Activated CD4-positive, alpha-beta memory T cell treated with anti-CD3 and anti-CD28 coated beads for 36 hours (primary cell): ENCODE results near the gene TCAF1. TPM values are rescaled to one million over a fixed set of nuclear protein-coding genes. Genes with fewer than 3 reads are reported as not detected.
A peak's percentile ranks its signal among the peaks of the same experiment; 100 is the strongest.

ENCODE experiments used
- CTCF ChIA-PET: fragments of 350-600 bp; sonication (Branson Sonifier 250); formaldehyde crosslinking; loops from one replicate; lab custom pipeline; 2021; ENCODE audit warnings: antibody characterized with exemption, inconsistent platforms; lab: Charles Lee
- POLR2A ChIA-PET: fragments of 350-600 bp; sonication (Branson Sonifier 250); formaldehyde crosslinking; loops from one replicate; lab custom pipeline; 2021; ENCODE audit warnings: antibody characterized with exemption; lab: Charles Lee
- DNase-seq: peaks from one replicate; pipeline ENCODE4 v3.0.0-alpha.2; 2020
- H3K27ac Mint-ChIP-seq: one replicate; pipeline ENCODE4 v1.8.0; 2021; ENCODE audit warnings: mixed read lengths
- H3K27me3 Mint-ChIP-seq: one replicate; pipeline ENCODE4 v1.8.0; 2021; ENCODE audit warnings: mixed read lengths
- H3K36me3 Mint-ChIP-seq: one replicate; pipeline ENCODE4 v1.8.0; 2021; ENCODE audit warnings: mixed read lengths
- H3K4me1 Mint-ChIP-seq: one replicate; pipeline ENCODE4 v1.8.0; 2021; ENCODE audit warnings: low read depth, mixed read lengths
- H3K4me3 Mint-ChIP-seq: one replicate; pipeline ENCODE4 v1.8.0; 2021; ENCODE audit warnings: mild to moderate bottlenecking, mixed read lengths
- H3K9me3 Mint-ChIP-seq: one replicate; pipeline ENCODE4 v1.8.0; 2021; ENCODE audit warnings: mixed read lengths
- intact Hi-C: fragments of 100-400 bp; cut with micrococcal nuclease; formaldehyde crosslinking; loops from one replicate; pipeline ENCODE4 v1.15.1; 2023
- total RNA-seq, 2 experiments: library from RNA; stranded (reverse); gene quantifications; one replicate each; pipeline ENCODE4 v1.2.3, GENCODE V29; 2021

The TCAF1 gene
- total RNA-seq, 2 experiments from 2014 or later = 25.8 to 26.1 TPM

DNA sequence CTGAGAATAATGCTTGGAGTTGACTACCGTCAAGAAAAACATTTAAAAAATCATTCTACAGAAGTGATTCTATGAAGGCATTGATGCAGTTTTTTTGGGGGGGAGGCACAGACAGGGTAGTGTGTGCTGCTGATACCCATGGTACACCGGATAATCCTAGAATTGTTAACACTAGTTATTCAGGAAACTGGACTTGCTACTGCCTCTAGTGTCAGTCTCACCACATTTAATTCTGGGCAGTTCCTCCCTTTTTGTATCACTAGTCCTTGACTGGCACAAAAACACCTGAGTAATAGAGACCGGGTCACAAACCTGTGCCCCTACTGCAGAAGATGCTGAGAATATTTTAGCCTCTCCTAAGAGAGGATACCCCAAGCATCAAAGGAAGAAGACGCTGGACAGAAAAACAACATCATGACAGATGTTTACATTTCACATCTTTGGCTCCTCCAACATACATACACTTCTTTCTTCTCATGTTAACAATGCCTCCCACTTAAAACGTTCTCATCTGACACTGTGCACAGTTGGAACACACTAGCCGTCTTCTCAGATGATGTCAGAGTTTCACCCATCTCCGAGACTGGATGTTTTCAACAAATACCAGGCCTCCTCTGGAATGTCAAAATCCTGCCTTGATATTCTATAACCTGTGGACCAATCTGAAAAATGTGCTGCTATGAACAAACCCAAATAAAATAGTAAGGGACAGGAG lies 13.1 kb upstream of the TCAF1 start:
- CTCF ChIA-PET = interaction anchor here (0.6 kb wide), 1 partner anchor 1404 kb away, joined by 3 read pairs; no protein-coding TSS in a partner anchor
- no peaks in the 10 kb centered on the region for H3K36me3 Mint-ChIP-seq

DNA sequence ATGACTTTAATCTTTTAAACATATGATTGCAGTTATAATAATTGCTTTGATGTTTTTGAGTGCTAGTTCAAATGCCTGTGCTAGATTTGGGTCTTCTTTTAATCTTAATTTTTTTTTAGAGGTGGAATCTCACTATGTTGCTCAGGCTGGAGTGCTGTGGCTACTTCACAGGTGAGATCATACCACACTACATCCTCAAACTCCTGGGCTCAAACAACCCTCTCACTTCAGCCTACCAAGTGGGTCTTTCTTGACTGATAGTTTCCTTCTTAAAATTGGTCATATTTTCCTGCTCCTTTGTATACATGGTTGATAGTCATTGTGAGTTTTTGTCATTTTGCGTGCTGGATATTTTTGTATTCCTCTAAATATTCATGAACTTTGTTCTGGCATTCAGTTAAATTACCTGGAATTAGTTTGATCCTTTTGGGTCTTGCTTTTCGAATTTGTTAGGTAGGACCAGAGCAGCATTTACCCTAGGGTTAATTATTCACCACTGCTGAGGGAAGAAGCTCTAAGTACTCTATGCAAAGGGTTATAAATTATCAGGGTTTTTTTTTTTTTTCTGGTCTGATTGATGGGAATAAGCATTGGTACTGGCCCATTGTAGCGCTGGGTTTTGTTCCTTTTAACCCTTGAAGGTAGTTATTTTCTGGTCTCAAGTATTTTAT lies 12.1 kb upstream of the TCAF1 start:
- no peak overlapping the region for H3K27ac Mint-ChIP-seq
- CTCF ChIA-PET = no interaction called here
- peaks cover 7% of the 10 kb centered on the region for H3K27me3 Mint-ChIP-seq
- no peak overlapping the region for H3K4me3 Mint-ChIP-seq
- intact Hi-C loops = loop anchor here (1.0 kb wide), 1 partner anchor 200 kb away; no protein-coding TSS in a partner anchor
- DNase-seq = no peak
- POLR2A ChIA-PET = no interaction called here
- no peaks in the 10 kb centered on the region for H3K4me1 Mint-ChIP-seq
- H3K36me3 Mint-ChIP-seq = no peaks in the 10 kb centered on the region
- H3K9me3 Mint-ChIP-seq = no peaks in the 10 kb centered on the region

More for the DNA sequence above, 13.1 kb upstream of the TCAF1 start:
- H3K4me3 Mint-ChIP-seq = no peak overlapping the region
- no peak for DNase-seq
- no peaks in the 10 kb centered on the region for H3K9me3 Mint-ChIP-seq
- H3K27ac Mint-ChIP-seq = no peak overlapping the region
- no peaks in the 10 kb centered on the region for H3K4me1 Mint-ChIP-seq
- POLR2A ChIA-PET = no interaction called here
- intact Hi-C loops = no loop called here
- H3K27me3 Mint-ChIP-seq = peaks cover 11% of the 10 kb centered on the region

DNA sequence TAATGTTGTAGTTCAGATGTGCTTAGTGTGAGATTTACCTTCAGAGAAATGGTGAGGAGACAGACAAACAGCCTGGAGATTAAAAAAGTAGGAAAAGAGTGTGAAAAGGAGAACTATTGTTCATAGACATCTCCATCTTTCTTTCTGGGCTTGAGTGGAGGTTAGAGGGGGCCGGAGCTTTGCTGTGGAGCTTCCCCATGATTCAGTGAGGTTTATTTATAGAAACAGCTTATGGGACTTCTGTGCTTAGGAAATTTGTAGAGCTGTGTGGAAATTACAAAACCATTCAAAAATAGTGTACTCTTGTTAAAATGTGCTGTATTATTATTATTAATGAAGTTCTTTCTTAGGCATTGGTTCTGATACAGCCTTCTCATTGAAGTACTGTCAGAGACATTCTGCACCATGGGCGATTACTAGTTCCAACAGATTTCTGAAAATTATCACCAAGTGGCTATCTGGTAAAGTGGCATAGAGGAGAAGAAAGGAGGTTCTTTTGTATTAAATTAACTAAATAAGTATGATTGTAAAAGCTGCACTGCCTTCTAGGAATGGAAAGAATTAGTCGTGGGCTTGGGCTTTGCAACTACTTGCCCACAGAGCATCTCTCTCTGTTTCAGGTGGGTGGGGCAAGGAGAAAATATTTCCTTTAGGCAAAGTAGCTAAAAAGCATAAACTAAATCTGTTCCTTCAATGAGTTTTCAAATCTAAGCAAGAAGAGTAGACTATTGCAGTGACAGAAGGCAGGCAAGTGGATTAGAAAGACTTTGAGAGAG lies 8.7 kb upstream of the TCAF1 start:
- ChIA-PET CTCF (interaction anchor here (2.1 kb wide), 1 partner anchor 9 kb away, joined by 14 read pairs; the partner anchor contains the start of gene TCAF1), POLR2A (interaction anchor here (0.6 kb wide), 1 partner anchor 492 kb away, joined by 4 read pairs; no protein-coding TSS in a partner anchor)
- H3K36me3 Mint-ChIP-seq = no peaks in the 10 kb centered on the region
- H3K9me3 Mint-ChIP-seq = no peaks in the 10 kb centered on the region
- no peaks in the 10 kb centered on the region for H3K4me1 Mint-ChIP-seq
- intact Hi-C loops = no loop called here
- H3K27ac Mint-ChIP-seq = no peak overlapping the region
- DNase-seq = no peak
- no peak overlapping the region for H3K4me3 Mint-ChIP-seq
- peaks cover 3% of the 10 kb centered on the region for H3K27me3 Mint-ChIP-seq

DNA sequence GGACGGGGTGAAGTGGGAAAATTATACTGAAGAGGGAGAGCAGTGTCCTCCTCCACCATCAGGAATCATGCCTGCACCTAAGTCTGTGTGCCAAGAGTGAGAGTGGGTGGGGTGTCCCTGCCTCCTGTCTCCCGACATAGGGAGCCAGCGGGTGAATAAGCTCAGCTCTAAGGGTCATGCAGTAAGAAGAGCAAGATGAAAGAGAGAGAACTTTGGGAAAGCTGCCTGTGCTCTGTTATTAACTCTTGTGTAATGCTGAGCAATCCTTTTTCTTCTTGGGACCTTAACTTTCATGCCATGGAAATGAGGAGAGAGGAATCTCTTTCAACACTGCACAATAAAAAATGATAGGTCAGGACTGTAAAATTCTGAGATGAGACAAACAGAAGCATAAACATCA lies 7.9 kb upstream of the TCAF1 start:
- CTCF ChIA-PET = no interaction called here
- Mint-ChIP-seq H3K27me3 (peaks cover 3% of the 10 kb centered on the region), H3K36me3 (no peaks in the 10 kb centered on the region), H3K27ac (no peak overlapping the region), H3K4me1 (no peaks in the 10 kb centered on the region), H3K4me3 (no peak overlapping the region), H3K9me3 (no peaks in the 10 kb centered on the region)
- POLR2A ChIA-PET = no interaction called here
- no peak for DNase-seq
- intact Hi-C loops = no loop called here

DNA sequence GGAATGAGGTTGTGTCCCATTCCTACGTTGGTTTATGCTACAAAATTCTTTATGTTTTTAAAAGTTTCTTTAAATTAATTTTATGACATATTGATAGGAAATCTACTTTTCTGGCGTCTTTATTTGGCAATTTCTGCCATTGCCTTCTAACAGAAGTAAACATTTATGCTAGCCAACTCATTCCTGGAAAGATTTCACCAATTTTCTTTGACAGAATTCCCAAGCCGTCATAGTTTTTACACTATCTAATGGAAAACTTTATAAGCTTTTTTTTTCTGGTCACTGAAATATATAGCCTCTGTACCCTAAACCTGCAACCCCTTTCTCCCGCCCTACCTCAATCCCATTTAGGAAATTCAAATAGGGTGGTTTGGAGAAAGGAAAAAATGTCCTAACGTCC lies 6.1 kb upstream of the TCAF1 start:
- H3K4me3 Mint-ChIP-seq = no peak overlapping the region
- H3K9me3 Mint-ChIP-seq = no peaks in the 10 kb centered on the region
- intact Hi-C loops = no loop called here
- ChIA-PET CTCF (no interaction called here), POLR2A (no interaction called here)
- no peak overlapping the region for H3K27ac Mint-ChIP-seq
- DNase-seq = no peak
- no peaks in the 10 kb centered on the region for H3K4me1 Mint-ChIP-seq
- H3K36me3 Mint-ChIP-seq = no peaks in the 10 kb centered on the region
- peaks cover 3% of the 10 kb centered on the region for H3K27me3 Mint-ChIP-seq

DNA sequence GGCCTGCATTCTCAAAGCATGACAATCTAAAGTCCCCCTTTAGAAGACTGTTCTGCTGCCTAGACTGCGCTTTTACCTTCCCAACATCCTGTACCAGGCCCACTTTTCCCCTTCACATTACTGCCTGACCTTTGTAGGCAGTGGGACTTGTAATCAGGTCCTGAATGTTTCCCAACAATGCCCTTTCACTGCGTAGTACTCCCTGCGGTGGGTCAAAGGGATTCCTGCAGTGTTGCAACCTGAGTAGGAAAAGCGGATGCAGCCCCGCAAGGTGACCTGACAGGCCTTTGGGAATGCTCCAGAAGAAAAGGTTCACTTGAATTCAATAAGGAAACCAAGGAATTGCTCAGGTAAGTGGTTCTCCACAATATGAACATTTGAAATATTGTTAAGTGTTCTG lies 4.9 kb upstream of the TCAF1 start:
- intact Hi-C loops = no loop called here
- CTCF ChIA-PET = no interaction called here
- Mint-ChIP-seq H3K27me3 (peaks cover 3% of the 10 kb centered on the region), H3K27ac (no peak overlapping the region), H3K36me3 (no peaks in the 10 kb centered on the region), H3K9me3 (no peaks in the 10 kb centered on the region), H3K4me3 (no peak overlapping the region), H3K4me1 (peaks cover 4% of the 10 kb centered on the region)
- DNase-seq = no peak
- POLR2A ChIA-PET = no interaction called here

DNA sequence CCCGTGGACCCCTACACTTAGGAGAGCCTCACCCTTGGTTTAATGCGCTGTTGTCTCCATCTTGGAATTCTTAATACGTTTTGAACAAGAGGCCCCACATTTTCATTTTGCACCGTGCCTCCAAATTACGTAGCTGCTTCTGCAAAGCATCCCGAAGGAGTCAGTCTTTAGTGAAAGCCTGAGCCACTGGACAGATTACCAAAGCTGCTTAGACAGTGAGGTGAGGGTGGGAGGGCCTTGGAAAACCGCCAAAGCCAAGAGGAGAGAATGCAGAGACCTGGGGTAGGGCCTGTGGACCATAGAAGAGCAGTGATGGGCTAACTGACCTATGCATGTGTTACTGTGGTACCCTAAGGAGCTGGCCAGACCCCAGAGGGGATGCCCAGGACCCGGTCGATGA lies 4.2 kb upstream of the TCAF1 start:
- DNase-seq = no peak
- intact Hi-C loops = no loop called here
- POLR2A ChIA-PET = no interaction called here
- H3K27me3 Mint-ChIP-seq = peaks cover 3% of the 10 kb centered on the region
- H3K27ac Mint-ChIP-seq = no peak overlapping the region
- CTCF ChIA-PET = no interaction called here
- no peaks in the 10 kb centered on the region for H3K9me3 Mint-ChIP-seq
- H3K4me3 Mint-ChIP-seq = no peak overlapping the region
- no peaks in the 10 kb centered on the region for H3K36me3 Mint-ChIP-seq
- H3K4me1 Mint-ChIP-seq = peaks cover 7% of the 10 kb centered on the region

DNA sequence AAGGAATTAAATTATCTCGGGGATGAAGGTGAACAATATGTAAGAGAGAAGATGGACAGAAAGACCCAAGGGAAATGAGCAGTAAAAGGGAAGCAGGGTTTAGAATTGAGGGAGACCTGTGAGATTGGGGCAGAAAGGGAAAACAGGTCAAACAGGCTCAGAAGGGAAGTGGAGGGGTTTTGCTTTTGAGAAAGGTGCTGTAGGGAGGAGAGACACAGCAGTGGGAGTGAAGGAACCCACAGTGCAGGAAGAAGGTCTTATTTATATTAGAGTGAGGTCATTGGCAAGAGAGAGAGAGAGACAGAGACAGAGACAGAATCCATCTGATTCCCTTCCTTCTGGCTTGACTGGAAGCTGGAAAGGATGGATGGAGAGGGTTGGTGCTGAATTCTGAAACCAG lies 3.5 kb upstream of the TCAF1 start:
- intact Hi-C loops = no loop called here
- DNase-seq = no peak
- ChIA-PET CTCF (no interaction called here), POLR2A (no interaction called here)
- Mint-ChIP-seq H3K9me3 (no peaks in the 10 kb centered on the region), H3K27ac (no peak overlapping the region), H3K27me3 (peaks cover 3% of the 10 kb centered on the region), H3K36me3 (no peaks in the 10 kb centered on the region), H3K4me3 (no peak overlapping the region), H3K4me1 (peaks cover 13% of the 10 kb centered on the region)

DNA sequence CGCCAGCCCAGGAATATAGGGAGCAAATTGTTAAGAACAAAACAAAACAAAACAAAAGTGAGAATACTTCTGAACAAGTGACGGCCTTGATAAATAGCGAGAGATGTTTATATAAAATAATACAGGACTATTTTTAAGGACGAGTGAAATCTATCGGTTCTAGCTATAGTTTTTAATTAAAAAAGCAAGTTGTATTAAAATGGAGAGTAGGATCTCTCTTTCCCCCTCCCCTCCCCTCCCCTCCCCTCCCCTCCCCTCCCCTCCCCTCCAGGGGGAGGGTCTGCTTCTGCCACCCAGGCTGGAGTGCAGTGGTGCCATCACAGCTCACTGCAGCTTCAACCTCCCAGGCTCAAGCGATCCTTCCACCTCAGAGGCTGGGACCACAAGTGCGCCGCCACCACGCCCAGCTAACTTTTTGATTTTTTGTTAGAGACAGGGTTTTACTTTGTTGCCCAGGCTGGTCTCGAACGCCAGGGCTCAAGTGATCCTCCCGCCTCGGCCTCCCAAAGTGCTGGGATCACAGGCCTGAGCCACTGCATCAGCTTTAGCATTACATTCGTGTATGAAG lies 440 bp upstream of the TCAF1 start:
- peaks cover 25% of the 10 kb centered on the region for H3K4me1 Mint-ChIP-seq
- H3K4me3 Mint-ChIP-seq = peak overlapping the region; percentile 86
- H3K27me3 Mint-ChIP-seq = no peaks in the 10 kb centered on the region
- peak overlapping the region; percentile 80 for H3K27ac Mint-ChIP-seq
- DNase-seq = peak; percentile 16
- H3K36me3 Mint-ChIP-seq = no peaks in the 10 kb centered on the region
- POLR2A ChIA-PET = interaction anchor here (1.3 kb wide), 1 partner anchor 19 kb away, joined by 4 read pairs; no protein-coding TSS in a partner anchor
- intact Hi-C loops = loop anchor here (1.0 to 5.0 kb wide), 2 partner anchors 27 to 165 kb away; no protein-coding TSS in a partner anchor
- H3K9me3 Mint-ChIP-seq = no peaks in the 10 kb centered on the region
- CTCF ChIA-PET = interaction anchor here (0.7 to 2.8 kb wide), 6 partner anchors 9 to 1048 kb away, joined by 3 to 30 read pairs (median 11); no protein-coding TSS in a partner anchor

DNA sequence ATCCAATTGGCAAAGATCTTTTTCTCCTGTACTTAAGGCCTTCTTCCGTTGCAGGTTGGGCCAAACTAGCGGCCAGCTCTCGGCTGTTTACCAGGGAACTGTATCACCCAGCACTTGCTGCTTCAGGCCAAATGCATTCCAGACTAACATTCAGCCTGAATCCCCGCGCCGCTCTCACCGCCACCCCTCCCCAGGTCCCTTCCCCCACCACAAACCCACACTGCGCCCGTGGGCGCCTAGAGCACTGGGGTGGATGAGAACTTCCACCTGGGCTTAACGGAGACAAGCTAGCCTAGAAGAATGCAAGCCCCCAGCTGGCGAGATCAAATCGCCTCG lies 676 bp downstream of the TCAF1 start:
- Mint-ChIP-seq H3K27ac (peak overlapping the region; percentile 80), H3K36me3 (no peaks in the 10 kb centered on the region), H3K9me3 (no peaks in the 10 kb centered on the region), H3K4me3 (peak overlapping the region; percentile 86), H3K4me1 (peaks cover 25% of the 10 kb centered on the region), H3K27me3 (no peaks in the 10 kb centered on the region)
- ChIA-PET CTCF (interaction anchor here (0.6 to 2.8 kb wide), 9 partner anchors 10 to 622 kb away, joined by 3 to 30 read pairs (median 3); no protein-coding TSS in a partner anchor), POLR2A (interaction anchor here (0.6 to 1.4 kb wide), 4 partner anchors 9 to 227 kb away, joined by 3 to 5 read pairs (median 4); no protein-coding TSS in a partner anchor)
- no peak for DNase-seq
- intact Hi-C loops = loop anchor here (1.0 to 5.0 kb wide), 2 partner anchors 164 to 226 kb away; no protein-coding TSS in a partner anchor

DNA sequence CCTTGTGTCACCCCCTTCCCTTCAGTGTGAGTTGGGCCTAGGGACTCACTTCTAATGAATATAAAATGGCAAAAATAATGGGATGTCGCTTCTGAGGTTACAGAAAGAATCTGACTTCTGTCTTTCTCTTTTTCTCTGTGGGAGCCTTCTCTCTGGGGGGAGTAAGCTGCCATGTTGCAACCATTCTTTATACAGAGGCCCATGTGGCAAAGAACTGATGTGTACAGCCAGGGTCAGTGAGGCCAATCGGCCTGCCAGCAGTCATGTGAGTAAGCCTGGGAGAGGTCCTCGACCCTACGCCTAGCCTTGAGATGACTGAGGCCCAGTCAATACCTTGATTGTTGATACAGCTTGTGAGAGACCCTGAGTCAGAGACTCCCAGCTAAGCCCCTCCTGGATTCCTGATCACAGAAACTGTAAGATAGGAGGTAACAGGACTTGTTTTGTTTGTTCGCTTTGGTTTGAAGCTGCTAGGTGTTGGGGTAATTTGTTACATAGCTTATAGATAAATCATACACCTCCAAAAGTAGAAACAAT lies 1.7 kb downstream of the TCAF1 start:
- Mint-ChIP-seq H3K4me3 (peak overlapping the region; percentile 86), H3K27me3 (no peaks in the 10 kb centered on the region), H3K4me1 (peaks cover 25% of the 10 kb centered on the region), H3K9me3 (no peaks in the 10 kb centered on the region), H3K36me3 (no peaks in the 10 kb centered on the region), H3K27ac (no peak overlapping the region)
- ChIA-PET POLR2A (no interaction called here), CTCF (interaction anchor here (2.7 to 2.8 kb wide), 3 partner anchors 9 to 228 kb away, joined by 14 to 30 read pairs (median 26); no protein-coding TSS in a partner anchor)
- intact Hi-C loops = loop anchor here (5.0 kb wide), 1 partner anchor 163 kb away; no protein-coding TSS in a partner anchor
- DNase-seq = no peak
